Measurements from ENCODE around the gene CTNNA2. TPM values are rescaled to one million over a fixed set of nuclear protein-coding genes. Genes with fewer than 3 reads are reported as not detected.

Gene CTNNA2
- total RNA-seq, 4 donors from 2014 or later = 0.40 to 1.7 (median 1.5) TPM; not detected in 1

- Histone ChIP-seq H3K4me1 (no peaks in the 10 kb centered on the region), H3K27me3 (no peaks in the 10 kb centered on the region), H3K27ac (no peak overlapping the region), H3K9me3 (no peaks in the 10 kb centered on the region), H3K4me3 (no peak overlapping the region), H3K36me3 (no peaks in the 10 kb centered on the region)
- intact Hi-C loops (cut with DNase I; ENCODE audit: low total_unique reads) = no loop called here
- no peak for TF ChIP-seq POLR2A (IDR thresholded peaks at IDR 0.05)
- no peak for TF ChIP-seq EP300 (IDR thresholded peaks at IDR 0.05; ENCODE audit: low read depth)
- no peak for TF ChIP-seq POLR2AphosphoS5 (IDR thresholded peaks at IDR 0.05)
- no peak for TF ChIP-seq CTCF (IDR thresholded peaks at IDR 0.05)
- 67 to 71% methylated on average over 5 to 8 of the region's 8 CpGs for WGBS, 2 donors (ENCODE audit: low coverage in 1 of 2)
- DNase-seq = no peak
- in situ Hi-C loops (cut with MboI; ENCODE audit: low pct_ligation_motif_present in 1 of 4, low pct_unique_long_range_greater_than_20kb in 1 of 4, low sequenced_read_pairs in 3 of 4) = no loop called here
Observed at GRCh38 chr2:80462654-80463053, 949.8 kb downstream of the CTNNA2 start.

GRCh38 chr2:80464275-80464674, 951.4 kb downstream of the CTNNA2 start:
- Histone ChIP-seq H3K9me3 (no peaks in the 10 kb centered on the region), H3K4me3 (no peak overlapping the region), H3K27me3 (no peaks in the 10 kb centered on the region), H3K27ac (no peak overlapping the region), H3K4me1 (no peaks in the 10 kb centered on the region), H3K36me3 (no peaks in the 10 kb centered on the region)
- 47 to 100% methylated on average over 1 of the region's 1 CpG for WGBS, 2 donors (ENCODE audit: low coverage in 1 of 2)
- in situ Hi-C loops (cut with MboI; ENCODE audit: low pct_ligation_motif_present in 1 of 4, low pct_unique_long_range_greater_than_20kb in 1 of 4, low sequenced_read_pairs in 3 of 4) (no loop called here), intact Hi-C loops (cut with DNase I; ENCODE audit: low total_unique reads) (no loop called here)
- no peak for DNase-seq
- TF ChIP-seq POLR2AphosphoS5 (IDR thresholded peaks at IDR 0.05) = no peak

DNA sequence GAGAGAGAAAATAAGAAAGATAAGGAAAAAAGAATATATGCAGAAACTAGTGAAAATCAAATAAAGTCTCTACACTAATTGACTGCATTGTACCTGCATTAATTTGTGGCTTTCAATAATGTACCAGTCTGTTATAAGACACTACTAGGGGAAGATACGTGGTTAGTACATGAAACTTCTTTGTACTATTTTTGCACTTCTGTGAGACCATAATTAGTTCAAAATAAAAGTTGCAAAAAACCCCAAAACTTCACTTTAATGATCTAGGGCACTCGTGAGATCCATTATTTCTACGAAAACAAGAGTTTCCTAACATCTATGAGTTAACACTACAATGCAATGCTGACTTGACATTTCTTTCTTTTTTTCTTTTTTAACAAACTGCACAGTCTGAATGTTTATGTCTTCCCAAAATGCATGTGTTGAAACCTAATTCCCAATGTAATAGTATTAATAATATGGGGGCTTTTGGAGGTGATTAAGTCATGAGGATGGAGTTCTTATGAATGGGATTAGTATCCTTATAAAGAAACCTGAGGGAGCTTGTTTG, 954.5 kb downstream of the CTNNA2 start:
- Histone ChIP-seq H3K9me3 (no peaks in the 10 kb centered on the region), H3K27ac (no peak overlapping the region), H3K27me3 (no peaks in the 10 kb centered on the region), H3K4me1 (no peaks in the 10 kb centered on the region), H3K36me3 (no peaks in the 10 kb centered on the region), H3K4me3 (no peak overlapping the region)
- in situ Hi-C loops (cut with MboI; ENCODE audit: low pct_ligation_motif_present in 1 of 4, low pct_unique_long_range_greater_than_20kb in 1 of 4, low sequenced_read_pairs in 3 of 4) (no loop called here), intact Hi-C loops (cut with DNase I; ENCODE audit: low total_unique reads) (no loop called here)
- 74 to 89% methylated on average over 3 of the region's 3 CpGs for WGBS, 2 donors (ENCODE audit: low coverage in 1 of 2)
- no peak for TF ChIP-seq POLR2A (IDR thresholded peaks at IDR 0.05)
- no peak for TF ChIP-seq POLR2AphosphoS5 (IDR thresholded peaks at IDR 0.05)
- no peak for TF ChIP-seq CTCF (IDR thresholded peaks at IDR 0.05)
- TF ChIP-seq EP300 (IDR thresholded peaks at IDR 0.05; ENCODE audit: low read depth) = no peak
- DNase-seq = no peak

- no peaks in the 10 kb centered on the region for H3K36me3 ChIP-seq
- no peak overlapping the region for H3K4me3 ChIP-seq
- no peaks in the 10 kb centered on the region for H3K9me3 ChIP-seq
- in situ Hi-C loops (cut with MboI; ENCODE audit: low pct_ligation_motif_present in 1 of 4, low pct_unique_long_range_greater_than_20kb in 1 of 4, low sequenced_read_pairs in 3 of 4) = no loop called here
- no peak for DNase-seq
- H3K27ac ChIP-seq = no peak overlapping the region
- intact Hi-C loops (cut with DNase I; ENCODE audit: low total_unique reads) = no loop called here
- WGBS, 2 donors (ENCODE audit: low coverage in 1 of 2) = 95 to 100% methylated on average over 1 of the region's 1 CpG
- no peaks in the 10 kb centered on the region for H3K27me3 ChIP-seq
- H3K4me1 ChIP-seq = no peaks in the 10 kb centered on the region
- TF ChIP-seq EP300 (IDR thresholded peaks at IDR 0.05; ENCODE audit: low read depth) (no peak), POLR2AphosphoS5 (IDR thresholded peaks at IDR 0.05) (no peak), CTCF (IDR thresholded peaks at IDR 0.05) (no peak), POLR2A (IDR thresholded peaks at IDR 0.05) (no peak)
Observed at GRCh38 chr2:80469428-80469827, 956.6 kb downstream of the CTNNA2 start.

GRCh38 chr2:80473069-80473468, 960.2 kb downstream of the CTNNA2 start:
- no peak for DNase-seq
- Histone ChIP-seq H3K4me1 (no peaks in the 10 kb centered on the region), H3K27me3 (no peaks in the 10 kb centered on the region), H3K36me3 (no peaks in the 10 kb centered on the region), H3K4me3 (no peak overlapping the region), H3K9me3 (no peaks in the 10 kb centered on the region), H3K27ac (no peak overlapping the region)
- in situ Hi-C loops (cut with MboI; ENCODE audit: low pct_ligation_motif_present in 1 of 4, low pct_unique_long_range_greater_than_20kb in 1 of 4, low sequenced_read_pairs in 3 of 4) = no loop called here
- intact Hi-C loops (cut with DNase I; ENCODE audit: low total_unique reads) = no loop called here
- TF ChIP-seq POLR2AphosphoS5 (IDR thresholded peaks at IDR 0.05) (no peak), POLR2A (IDR thresholded peaks at IDR 0.05) (no peak), EP300 (IDR thresholded peaks at IDR 0.05; ENCODE audit: low read depth) (no peak), CTCF (IDR thresholded peaks at IDR 0.05) (no peak)
- WGBS, 2 donors (ENCODE audit: low coverage in 1 of 2) = 79% methylated on average over 5 of the region's 5 CpGs

All from transverse colon (tissue), 4 donors.